Measurements from ENCODE around the gene RASGRP4.

- TF ChIP-seq SUZ12 (IDR thresholded peaks at IDR 0.05; ENCODE audit: extremely low read depth, insufficient read depth, insufficient read length) (no peak), YY1 (IDR thresholded peaks at IDR 0.05; ENCODE audit: insufficient read depth, insufficient read length) (no peak), ZNF274 (IDR thresholded peaks at IDR 0.05; ENCODE audit: low read depth, low read length) (no peak)
Observed at GRCh38 chr19:38440592-38440991, 14.6 kb upstream of the RASGRP4 start.
